Cardiac muscle cell (in vitro differentiated cells and primary cell): ENCODE measurements around the gene PAX9. TPM values are rescaled to one million over a fixed set of nuclear protein-coding genes. Genes with fewer than 3 reads are reported as not detected.

Source experiments
- DNase-seq, 2 donors: peaks; one replicate each; pipeline versions ENCODE4 v3.0.0 to v3.0.0-alpha.2; 2010 to 2017; ENCODE audit warnings: low read depth in 1 of 2, low spot score in 1 of 2
- H3K27ac ChIP-seq: fragments of 200-600 bp; sonication (generic); 2 replicates; pipeline ENCODE4 v1.5.1; 2016
- H3K27me3 ChIP-seq: fragments of 200-600 bp; sonication (generic); 2 replicates; pipeline ENCODE4 v1.6.0; 2016; ENCODE audit warnings: control low read depth
- H3K36me3 ChIP-seq: fragments of 200-600 bp; sonication (generic); 2 replicates; pipeline ENCODE4 v1.5.1; 2016; ENCODE audit warnings: control low read depth
- H3K4me1 ChIP-seq: fragments of 200-600 bp; sonication (generic); 2 replicates; pipeline ENCODE4 v1.8.1; 2017; ENCODE audit warnings: low read depth, mild to moderate bottlenecking, mixed run types
- H3K4me3 ChIP-seq: fragments of 200-600 bp; sonication (generic); 2 replicates; pipeline ENCODE4 v1.5.1; 2016; ENCODE audit warnings: mild to moderate bottlenecking
- H3K9me3 ChIP-seq: fragments of 200-600 bp; sonication (generic); 2 replicates; pipeline ENCODE4 v1.5.1; 2017; ENCODE audit warnings: low read depth, mild to moderate bottlenecking, control low read depth
- polyA plus RNA-seq: library from polyadenylated mRNA; unstranded; fragments of >200 nt; fragmentation: Nextera tagmentation; extraction: Ambion mirVana; gene quantifications from 2 replicates; pipeline ENCODE4 v1.2.1, GENCODE V29; 2016
- total RNA-seq: library from RNA; depleted of rRNA; stranded (reverse); fragments of >200 nt; gene quantifications from 2 replicates; pipeline ENCODE4 v1.2.3, GENCODE V29; 2016
- TF ChIP-seq, protein P1 (sequence below): IDR thresholded peaks from 2 replicates; pipeline ENCODE4 v1.5.1; 2012; ENCODE audit warnings: low read depth, mild to moderate bottlenecking, low read length

PAX9 gene
- total and polyA plus RNA-seq, 2 experiments from 2014 or later: 0.32 TPM; not detected in 1

DNA sequence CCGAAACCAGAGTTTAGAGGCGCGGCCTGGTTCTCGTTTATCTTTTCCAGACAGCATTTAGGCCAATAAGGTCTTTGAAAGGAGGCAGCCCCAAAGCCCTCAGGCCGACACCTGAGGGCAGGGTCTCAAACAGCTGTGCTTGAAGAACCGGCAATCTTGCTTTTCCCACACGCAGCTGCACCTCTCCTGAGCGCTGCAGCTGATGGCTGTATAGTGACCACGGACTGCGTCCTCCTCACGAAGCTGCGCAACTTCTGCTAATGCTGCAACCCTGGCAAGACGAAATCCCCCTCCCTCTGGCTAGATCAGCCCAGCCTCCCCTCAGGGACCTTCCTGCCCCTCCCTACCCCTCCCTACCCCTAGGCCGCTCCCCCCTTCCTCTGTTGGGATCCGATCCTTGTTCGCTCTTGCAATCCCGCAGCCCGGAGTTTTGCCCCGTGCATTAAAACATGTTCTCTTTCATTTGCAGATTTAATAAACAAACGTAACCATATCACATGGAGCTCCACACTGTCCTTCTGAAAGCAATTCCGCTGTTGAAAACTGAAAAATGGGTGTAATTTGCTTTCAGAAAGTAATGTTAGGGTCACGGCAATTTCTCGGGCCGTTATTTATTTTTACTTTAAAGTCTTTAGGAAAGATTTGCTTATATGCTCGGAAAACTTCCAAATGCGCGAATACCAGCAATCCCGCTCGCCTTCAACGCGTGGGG, 4.8 kb upstream of the PAX9 start:
- Histone ChIP-seq H3K27ac (no peak overlapping the region), H3K9me3 (no peaks in the 10 kb centered on the region), H3K36me3 (no peaks in the 10 kb centered on the region), H3K4me3 (no peak overlapping the region), H3K27me3 (peaks cover 100% of the 10 kb centered on the region), H3K4me1 (peaks cover 4% of the 10 kb centered on the region)
- no peak for DNase-seq
- TF ChIP-seq, protein P1, sequence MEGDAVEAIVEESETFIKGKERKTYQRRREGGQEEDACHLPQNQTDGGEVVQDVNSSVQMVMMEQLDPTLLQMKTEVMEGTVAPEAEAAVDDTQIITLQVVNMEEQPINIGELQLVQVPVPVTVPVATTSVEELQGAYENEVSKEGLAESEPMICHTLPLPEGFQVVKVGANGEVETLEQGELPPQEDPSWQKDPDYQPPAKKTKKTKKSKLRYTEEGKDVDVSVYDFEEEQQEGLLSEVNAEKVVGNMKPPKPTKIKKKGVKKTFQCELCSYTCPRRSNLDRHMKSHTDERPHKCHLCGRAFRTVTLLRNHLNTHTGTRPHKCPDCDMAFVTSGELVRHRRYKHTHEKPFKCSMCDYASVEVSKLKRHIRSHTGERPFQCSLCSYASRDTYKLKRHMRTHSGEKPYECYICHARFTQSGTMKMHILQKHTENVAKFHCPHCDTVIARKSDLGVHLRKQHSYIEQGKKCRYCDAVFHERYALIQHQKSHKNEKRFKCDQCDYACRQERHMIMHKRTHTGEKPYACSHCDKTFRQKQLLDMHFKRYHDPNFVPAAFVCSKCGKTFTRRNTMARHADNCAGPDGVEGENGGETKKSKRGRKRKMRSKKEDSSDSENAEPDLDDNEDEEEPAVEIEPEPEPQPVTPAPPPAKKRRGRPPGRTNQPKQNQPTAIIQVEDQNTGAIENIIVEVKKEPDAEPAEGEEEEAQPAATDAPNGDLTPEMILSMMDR: no peak

DNA sequence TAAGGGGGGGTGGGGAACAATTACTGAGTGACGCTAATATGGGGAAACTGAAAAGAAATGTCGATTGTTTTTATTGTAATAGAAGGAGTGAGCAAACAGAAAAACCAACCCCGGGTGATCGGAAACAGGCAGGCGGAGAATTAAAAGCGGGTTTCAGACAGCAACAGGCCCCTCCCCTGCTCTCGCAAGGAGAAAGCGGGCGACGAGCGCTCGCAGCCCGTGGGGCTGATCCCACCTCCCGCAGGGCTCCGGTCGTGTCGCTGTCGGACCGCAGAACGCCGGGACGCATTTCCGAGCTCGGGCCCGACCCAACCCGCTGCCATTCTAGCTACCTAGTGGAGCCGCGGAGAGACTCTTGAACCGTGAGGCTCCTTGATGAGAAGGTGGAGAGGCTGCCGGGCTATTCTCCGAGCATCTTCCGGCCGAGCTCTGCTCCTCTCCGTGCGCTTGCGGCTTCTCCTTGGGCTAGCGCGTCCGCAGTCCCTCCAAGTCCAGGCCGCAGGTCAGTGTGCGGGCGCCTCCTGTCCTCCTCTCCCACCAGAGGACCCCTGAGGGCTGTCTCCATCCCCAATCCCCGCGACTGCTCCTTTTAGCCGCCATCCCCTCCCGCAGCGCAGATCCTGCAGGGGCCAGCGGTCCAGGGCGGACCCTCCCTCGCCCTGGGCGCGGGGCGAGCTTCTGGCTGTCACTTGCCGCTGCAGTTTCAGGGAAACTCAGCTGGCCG, 4.1 kb upstream of the PAX9 start:
- no peak overlapping the region for H3K4me3 ChIP-seq
- peaks cover 100% of the 10 kb centered on the region for H3K27me3 ChIP-seq
- TF ChIP-seq, protein P1: no peak
- no peak for DNase-seq
- no peaks in the 10 kb centered on the region for H3K36me3 ChIP-seq
- peaks cover 8% of the 10 kb centered on the region for H3K4me1 ChIP-seq
- no peaks in the 10 kb centered on the region for H3K9me3 ChIP-seq
- no peak overlapping the region for H3K27ac ChIP-seq

DNA sequence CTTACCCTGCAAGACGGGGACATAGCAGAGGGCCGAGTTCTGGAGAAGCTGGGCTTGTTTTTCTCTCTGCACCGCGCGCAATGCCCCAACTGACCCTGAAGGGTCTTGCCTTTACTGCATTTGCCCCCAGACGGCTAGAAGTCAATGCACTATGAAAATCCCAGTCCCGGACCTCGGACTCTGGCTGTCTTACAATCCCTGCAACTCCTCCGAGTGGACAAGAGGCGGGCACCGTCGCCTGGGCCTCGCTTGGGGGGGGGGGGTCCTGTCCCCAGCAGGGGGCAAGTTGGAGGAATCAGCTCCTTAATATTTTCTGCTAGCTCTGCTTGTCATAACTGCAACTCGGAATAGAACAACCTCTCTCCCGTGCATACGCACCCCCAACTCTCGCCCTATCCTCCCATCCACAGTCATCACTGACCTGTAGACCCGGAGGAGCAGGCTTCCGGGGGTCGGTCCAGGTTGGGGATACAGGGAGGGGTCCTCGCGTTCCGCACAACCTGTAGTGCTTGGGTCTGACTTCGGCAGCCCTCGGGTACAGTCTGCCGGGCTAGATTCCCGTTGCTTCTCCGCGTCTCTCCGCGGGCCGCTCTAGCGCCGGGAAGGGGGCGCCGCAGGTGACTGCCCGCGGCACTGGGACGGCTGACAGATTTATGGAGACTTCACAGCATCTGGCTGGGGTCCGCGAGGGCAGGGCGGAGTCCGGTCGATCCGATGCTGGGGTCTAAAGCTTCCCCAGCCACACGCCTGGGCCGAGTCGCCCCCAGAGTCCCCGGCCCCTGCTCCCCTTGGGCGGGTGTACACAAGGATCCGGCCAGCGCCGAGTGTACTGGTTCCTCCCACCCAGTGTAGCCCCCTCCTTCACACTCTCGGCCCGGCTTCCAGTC, 3.3 kb upstream of the PAX9 start:
- Histone ChIP-seq H3K4me3 (no peak overlapping the region), H3K27me3 (peaks cover 100% of the 10 kb centered on the region), H3K9me3 (no peaks in the 10 kb centered on the region), H3K27ac (no peak overlapping the region), H3K4me1 (peaks cover 11% of the 10 kb centered on the region), H3K36me3 (no peaks in the 10 kb centered on the region)
- TF ChIP-seq, protein P1: no peak
- no peak for DNase-seq

DNA sequence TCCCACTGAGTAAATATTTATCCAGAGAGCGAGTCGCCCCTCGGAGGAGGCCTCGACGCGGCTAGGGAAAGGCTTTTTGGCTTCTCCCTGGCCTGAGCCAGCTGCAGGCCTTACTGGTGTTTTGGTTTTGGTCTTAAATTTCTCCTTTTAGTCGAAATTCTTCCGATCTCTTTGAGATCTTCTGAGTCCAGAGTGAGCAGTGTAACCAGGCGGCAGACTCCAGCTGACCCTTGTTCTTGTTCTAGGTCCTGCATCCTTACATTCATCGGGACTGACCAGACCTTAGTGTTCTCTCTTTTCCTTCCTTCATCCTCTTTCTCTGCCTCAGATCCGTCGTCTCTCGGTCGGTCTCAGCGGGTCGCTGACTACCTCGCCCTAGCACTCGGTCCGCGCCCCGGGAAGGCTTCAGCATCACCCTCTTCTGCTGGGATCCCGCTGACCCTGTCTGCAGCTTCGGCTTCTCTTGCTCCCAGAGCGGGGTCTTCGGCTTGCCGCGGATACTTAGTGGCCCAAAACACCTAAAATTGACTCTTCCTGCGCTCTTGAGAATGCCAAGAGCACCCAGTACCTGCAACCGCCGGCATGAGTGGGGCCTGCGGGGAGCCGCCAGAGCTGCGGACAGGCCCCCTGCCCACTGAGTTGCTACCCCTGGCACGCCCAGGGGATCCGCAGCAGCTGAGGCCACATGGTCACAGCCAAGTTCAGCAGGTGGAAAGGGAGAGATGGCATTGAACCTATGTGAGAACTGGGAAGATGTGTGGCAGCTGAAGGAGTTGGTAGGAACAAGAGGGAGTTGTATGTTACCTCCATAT, 2.4 kb upstream of the PAX9 start:
- H3K4me3 ChIP-seq: no peak overlapping the region
- no peaks in the 10 kb centered on the region for H3K36me3 ChIP-seq
- peaks cover 100% of the 10 kb centered on the region for H3K27me3 ChIP-seq
- peaks cover 16% of the 10 kb centered on the region for H3K4me1 ChIP-seq
- DNase-seq: no peak
- no peaks in the 10 kb centered on the region for H3K9me3 ChIP-seq
- TF ChIP-seq, protein P1: no peak
- H3K27ac ChIP-seq: no peak overlapping the region
